Peyer's patch (tissue), 4 donors: Measurements from ENCODE around the gene RFPL2.

Experiments used
- CTCF ChIP-seq, 6 experiments: fragments of 450-650 bp in 4 of 6; fragments of 200-600 bp in 2 of 6; sonication (generic) in 1 of 6; IDR thresholded peaks; one replicate each; pipeline ENCODE4 v1.5.1; 2017 to 2019; ENCODE audit warnings: antibody characterized with exemption in 6 of 6, mild to moderate bottlenecking in 3 of 6, moderate library complexity in 1 of 6
- POLR2A ChIP-seq, 2 donors: fragments of 450-650 bp; IDR thresholded peaks; one replicate each; pipeline ENCODE4 v1.5.1; 2017; ENCODE audit warnings: antibody characterized with exemption in 2 of 2, mild to moderate bottlenecking in 2 of 2, moderate library complexity in 2 of 2

GRCh38 chr22:32219026-32219425 lies 14.2 kb upstream of the RFPL2 start:
- TF ChIP-seq CTCF (IDR thresholded peaks at IDR 0.05) (no peak), POLR2A (IDR thresholded peaks at IDR 0.05) (no peak)
